Esophagus muscularis mucosa (tissue), 4 donors: ENCODE data around the gene GTSE1.

Experiments
- CTCF ChIP-seq, 3 experiments: fragments of 200-600 bp in 2 of 3; fragments of 450-650 bp in 1 of 3; sonication (generic) in 2 of 3; IDR thresholded peaks; one replicate each; pipeline ENCODE4 v1.5.1; 2017 to 2019; ENCODE audit warnings: antibody characterized with exemption in 3 of 3, mild to moderate bottlenecking in 2 of 3, moderate library complexity in 1 of 3
- EP300 ChIP-seq: sonication (generic); formaldehyde crosslinking; IDR thresholded peaks from one replicate; pipeline ENCODE4 v1.6.1; 2017; ENCODE audit warnings: antibody characterized with exemption
- POLR2AphosphoS5 ChIP-seq, 2 donors: sonication (generic); formaldehyde crosslinking; IDR thresholded peaks; one replicate each; pipeline ENCODE4 v1.6.1; 2017; ENCODE audit warnings: antibody characterized with exemption in 2 of 2

GRCh38 chr22:46290121-46290842 is 6.4 kb upstream of the GTSE1 start:
- TF ChIP-seq EP300 (no peak), CTCF (IDR thresholded peaks at IDR 0.05) (no peak), POLR2AphosphoS5 (IDR thresholded peaks at IDR 0.05) (no peak)
